Measurements from ENCODE around the gene ACSL3. TPM values are rescaled to one million over a fixed set of nuclear protein-coding genes. Genes with fewer than 3 reads are reported as not detected.

The ACSL3 gene
- 131 and 137 TPM in 2 replicates for total RNA-seq

DNA sequence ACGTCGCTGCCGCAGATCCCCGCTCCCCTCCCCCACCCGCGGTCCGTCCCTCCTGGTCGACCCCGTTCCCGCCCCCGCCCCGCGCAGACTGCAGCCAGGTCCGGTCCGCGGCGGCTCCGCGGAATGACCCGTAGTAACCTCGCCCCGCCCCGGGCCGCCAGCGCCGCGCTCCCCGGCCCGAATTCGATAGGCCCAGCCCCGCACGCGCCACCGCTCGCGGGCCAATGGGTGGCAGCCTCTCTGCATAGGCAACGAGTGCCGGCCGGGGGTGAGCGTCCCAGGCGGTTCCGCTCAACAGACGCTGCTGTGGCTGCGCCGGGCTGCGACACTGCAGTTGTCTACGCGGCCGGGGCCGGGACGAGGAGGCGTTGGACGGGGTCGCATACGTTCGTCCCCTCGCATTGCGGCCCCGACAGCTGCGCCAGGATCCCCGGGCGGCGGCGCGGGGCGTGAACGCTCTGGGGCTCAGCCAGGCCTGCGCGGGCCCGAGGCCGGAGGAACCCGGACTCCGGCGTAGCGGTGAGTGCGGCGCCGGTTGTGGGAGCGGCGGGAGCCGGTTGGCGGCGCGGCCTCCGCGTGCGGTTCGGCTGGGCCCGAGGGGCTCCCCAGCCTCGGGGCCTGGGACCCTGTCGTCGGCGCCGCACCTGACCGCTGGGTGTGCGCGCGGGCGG is at the start of gene ACSL3:
ACSL3 (plus strand) TSS at position 297 of the 671 bp plus-strand sequence. CDS start 47,737 bp downstream, outside the sequence.

Other genes with a start within 250 kb of the ACSL3 start
- gene FARSB, start 204.9 kb upstream of the ACSL3 start, total RNA-seq, result 15.6 and 17.2 TPM in 2 replicates
- gene MOGAT1, start 189.4 kb upstream of the ACSL3 start, total RNA-seq, result not detected in 2 replicates
- gene KCNE4, start 191.2 kb downstream of the ACSL3 start, total RNA-seq, result 0.30 and 0.32 TPM in 2 replicates

Measured in epithelial cell of umbilical artery (primary cell).